OCI-LY1 (cell line): ENCODE measurements around the gene TPSAB1.

Experiments
- H2AFZ ChIP-seq: fragments of 200-600 bp; sonication (generic), shearing (Covaris generic); 2 replicates; pipeline ENCODE4 v1.6.0; 2014; ENCODE audit warnings: antibody characterized with exemption, mild to moderate bottlenecking, low read length
- H3F3A ChIP-seq: fragments of 200-600 bp; sonication (generic), shearing (Covaris generic); 2 replicates; pipeline ENCODE4 v1.6.0; 2014; ENCODE audit warnings: mild to moderate bottlenecking, antibody characterized with exemption, low read length, moderate library complexity; ENCODE audit not compliant: insufficient read depth
- H3K27ac ChIP-seq: fragments of 200-600 bp; sonication (generic); 2 replicates; pipeline ENCODE4 v1.5.1; 2014; ENCODE audit warnings: low read length, mixed run types, mild to moderate bottlenecking, low read depth; ENCODE audit not compliant: poor library complexity, severe bottlenecking
- H3K27me3 ChIP-seq: fragments of 200-600 bp; sonication (generic); 2 replicates; pipeline ENCODE4 v1.6.0; 2014; ENCODE audit warnings: antibody characterized with exemption, mild to moderate bottlenecking, low read length, moderate library complexity; ENCODE audit not compliant: insufficient read depth
- H3K36me3 ChIP-seq: fragments of 200-600 bp; sonication (generic); 2 replicates; pipeline ENCODE4 v1.6.1; 2014; ENCODE audit warnings: mild to moderate bottlenecking, antibody characterized with exemption, low read length, moderate library complexity, mixed read lengths; ENCODE audit not compliant: insufficient read depth
- H3K4me1 ChIP-seq: fragments of 200-600 bp; sonication (generic); 2 replicates; pipeline ENCODE4 v1.5.1; 2014; ENCODE audit warnings: mild to moderate bottlenecking, low read length, moderate library complexity; ENCODE audit not compliant: insufficient read depth, severe bottlenecking
- H3K4me2 ChIP-seq: fragments of 200-600 bp; sonication (generic), shearing (Covaris generic); 2 replicates; pipeline ENCODE4 v1.6.1; 2014; ENCODE audit warnings: low read length
- H3K4me3 ChIP-seq: fragments of 200-600 bp; sonication (generic); 2 replicates; pipeline ENCODE4 v1.5.1; 2014; ENCODE audit warnings: low read length, low read depth, mild to moderate bottlenecking, mixed read lengths; ENCODE audit not compliant: poor library complexity, severe bottlenecking
- H3K79me2 ChIP-seq: fragments of 200-600 bp; shearing (Covaris generic); 2 replicates; pipeline ENCODE4 v1.6.1; 2016; ENCODE audit warnings: mixed run types, low read length, mixed read lengths; ENCODE audit not compliant: insufficient read depth
- H3K9ac ChIP-seq: fragments of 200-600 bp; sonication (generic), shearing (Covaris generic); 2 replicates; pipeline ENCODE4 v1.6.1; 2014; ENCODE audit warnings: mild to moderate bottlenecking, low read length, mixed read lengths
- H3K9me2 ChIP-seq: fragments of 200-600 bp; sonication (generic), shearing (Covaris generic); 2 replicates; pipeline ENCODE4 v1.6.1; 2014; ENCODE audit warnings: low read depth, mild to moderate bottlenecking, low read length, mixed read lengths
- H3K9me3 ChIP-seq: fragments of 200-600 bp; shearing (Covaris generic); 2 replicates; pipeline ENCODE4 v1.6.1; 2014; ENCODE audit warnings: low read length, mixed read lengths
- H4K20me1 ChIP-seq: fragments of 200-600 bp; sonication (generic), shearing (Covaris generic); 2 replicates; pipeline ENCODE4 v1.6.0; 2016; ENCODE audit warnings: mild to moderate bottlenecking, low read length; ENCODE audit not compliant: insufficient read depth
- CTCF ChIP-seq: fragments of 200-600 bp; sonication (generic), shearing (Covaris generic); IDR thresholded peaks from 2 replicates; pipeline ENCODE4 v1.5.1; 2017; ENCODE audit warnings: mild to moderate bottlenecking, antibody characterized with exemption, low read length, moderate library complexity, mixed read lengths
- EZH2 ChIP-seq: fragments of 200-600 bp; sonication (generic), shearing (Covaris generic); IDR thresholded peaks from 2 replicates; pipeline ENCODE4 v1.8.0; 2017; ENCODE audit warnings: borderline replicate concordance, mixed run types, mild to moderate bottlenecking, antibody characterized with exemption, low read length, moderate library complexity, mixed read lengths

TPSAB1 gene

GRCh38 chr16:1263591-1264344 is 23.3 kb downstream of the TPSAB1 start:
- Histone ChIP-seq H3K79me2 (no peaks in the 10 kb centered on the region), H3K9me2 (no peaks in the 10 kb centered on the region), H2AFZ (no peak overlapping the region), H3K9me3 (no peaks in the 10 kb centered on the region), H3K4me2 (no peak overlapping the region), H3K9ac (no peak overlapping the region), H4K20me1 (no peaks in the 10 kb centered on the region), H3F3A (no peaks in the 10 kb centered on the region), H3K27me3 (no peaks in the 10 kb centered on the region), H3K36me3 (no peaks in the 10 kb centered on the region), H3K27ac (no peak overlapping the region), H3K4me1 (no peaks in the 10 kb centered on the region), H3K4me3 (no peak overlapping the region)
- no peak for TF ChIP-seq EZH2
- no peak for TF ChIP-seq CTCF

DNA sequence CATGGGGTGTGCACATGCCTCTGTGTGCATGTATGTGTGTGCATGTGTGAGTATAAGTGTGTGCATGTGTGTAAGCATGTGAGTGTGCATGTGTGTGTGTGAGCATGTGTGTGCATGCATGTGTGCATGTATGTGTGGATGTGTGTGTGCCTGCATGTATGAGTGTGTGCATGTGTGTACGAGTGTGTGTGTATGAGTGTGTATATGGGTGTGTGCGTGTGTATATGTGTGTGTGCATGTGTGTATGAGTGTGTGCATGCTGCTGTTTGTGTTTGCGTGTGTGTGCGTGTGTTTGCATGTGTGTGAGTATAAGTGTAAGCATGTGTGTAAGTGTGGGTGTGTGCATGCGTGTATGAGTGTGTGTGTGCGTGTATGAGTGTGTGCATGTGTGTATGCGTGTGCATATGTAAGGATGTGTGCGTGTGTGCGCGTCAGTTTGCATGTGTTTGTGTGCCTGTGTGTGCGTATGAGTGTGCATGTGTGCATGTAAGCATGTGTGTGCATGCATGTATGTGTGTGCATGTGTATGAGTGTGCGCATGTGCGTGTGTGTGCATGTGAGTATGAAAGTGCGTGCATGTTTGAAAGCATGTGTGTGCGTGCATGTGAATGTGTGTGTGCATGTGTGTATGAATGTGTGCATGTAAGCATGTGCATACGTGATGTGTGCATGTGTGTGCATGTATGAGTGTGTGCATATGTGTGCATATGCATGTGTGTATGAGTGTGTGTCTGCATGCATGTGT is 24.0 kb downstream of the TPSAB1 start:
- no peaks in the 10 kb centered on the region for H3F3A ChIP-seq
- no peak overlapping the region for H3K4me3 ChIP-seq
- H3K4me1 ChIP-seq, result no peaks in the 10 kb centered on the region
- no peaks in the 10 kb centered on the region for H3K79me2 ChIP-seq
- no peak overlapping the region for H3K9ac ChIP-seq
- no peaks in the 10 kb centered on the region for H3K9me3 ChIP-seq
- no peak overlapping the region for H3K4me2 ChIP-seq
- no peaks in the 10 kb centered on the region for H3K9me2 ChIP-seq
- no peaks in the 10 kb centered on the region for H4K20me1 ChIP-seq
- H3K27ac ChIP-seq, result no peak overlapping the region
- H3K27me3 ChIP-seq, result no peaks in the 10 kb centered on the region
- no peaks in the 10 kb centered on the region for H3K36me3 ChIP-seq
- no peak overlapping the region for H2AFZ ChIP-seq
- TF ChIP-seq CTCF, result no peak

DNA sequence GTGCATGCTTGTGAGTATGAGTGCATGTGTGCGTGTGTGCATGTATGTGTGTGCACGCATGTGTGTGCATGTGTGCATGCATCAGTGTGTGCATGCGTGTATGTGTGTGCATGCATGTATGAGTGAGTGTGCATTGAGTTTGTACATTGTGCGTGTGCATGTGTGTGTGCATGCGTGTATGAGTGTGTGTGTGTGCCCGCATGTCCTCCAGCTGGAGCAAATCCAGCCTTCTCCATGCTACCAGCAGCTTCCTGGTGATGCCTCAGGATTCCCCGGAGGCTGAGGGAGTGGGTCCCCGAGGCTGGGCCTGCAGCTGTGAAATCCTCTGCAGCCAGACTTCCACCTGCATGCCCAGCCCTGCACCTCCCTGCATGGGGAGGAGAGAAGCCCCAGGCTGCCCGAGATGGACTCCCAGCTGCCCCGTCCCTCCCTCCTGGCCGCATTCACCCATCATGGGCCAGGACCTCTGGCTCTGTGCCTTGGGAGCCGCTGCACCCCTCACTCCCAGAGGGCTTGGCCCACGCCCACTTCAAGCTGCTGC is 24.7 kb downstream of the TPSAB1 start:
- no peaks in the 10 kb centered on the region for H3K36me3 ChIP-seq
- H3K9ac ChIP-seq, result no peak overlapping the region
- H3K79me2 ChIP-seq, result no peaks in the 10 kb centered on the region
- H3K4me3 ChIP-seq, result no peak overlapping the region
- H3K9me2 ChIP-seq, result no peaks in the 10 kb centered on the region
- no peaks in the 10 kb centered on the region for H3K4me1 ChIP-seq
- H3F3A ChIP-seq, result no peaks in the 10 kb centered on the region
- no peak overlapping the region for H2AFZ ChIP-seq
- H3K4me2 ChIP-seq, result no peak overlapping the region
- no peak overlapping the region for H3K27ac ChIP-seq
- H3K27me3 ChIP-seq, result no peaks in the 10 kb centered on the region
- no peaks in the 10 kb centered on the region for H4K20me1 ChIP-seq
- TF ChIP-seq EZH2 (no peak), CTCF (no peak)
- no peaks in the 10 kb centered on the region for H3K9me3 ChIP-seq
